NCI-H748 (cell line): ENCODE measurements around the gene SLC25A25.
"Not testable (repeated sequence)": the region's sequence is repeated elsewhere in the genome, so short reads cannot be mapped to it uniquely, and the experiment has no call there.

ENCODE experiments used
- DNase-seq: peaks from one replicate; lab custom pipeline; 2025; ENCODE audit not compliant: unreplicated experiment; lab: John Stamatoyannopoulos, UW

SLC25A25 gene

GRCh38 chr9:128108269-128109049, 40.4 kb downstream of the SLC25A25 start:
- DNase-seq = no peak

- DNase-seq = no peak
These were observed 41.1 kb downstream of the SLC25A25 start for GRCh38 chr9:128109050-128109709.

GRCh38 chr9:128111726-128112125, 43.7 kb downstream of the SLC25A25 start:
- not testable (repeated sequence) for DNase-seq

- no peak for DNase-seq
These were observed 45.7 kb downstream of the SLC25A25 start for GRCh38 chr9:128113526-128114325.

GRCh38 chr9:128114326-128115186, 46.5 kb downstream of the SLC25A25 start:
- no peak for DNase-seq

- DNase-seq = no peak
These were observed 47.4 kb downstream of the SLC25A25 start for GRCh38 chr9:128115187-128116103.

GRCh38 chr9:128116104-128117083, 48.4 kb downstream of the SLC25A25 start:
- DNase-seq = no peak

- DNase-seq = peak; percentile 83
These were observed 49.8 kb downstream of the SLC25A25 start for GRCh38 chr9:128117613-128118471.

- DNase-seq = no peak
These were observed 50.4 kb downstream of the SLC25A25 start for GRCh38 chr9:128118472-128118857.

GRCh38 chr9:128118971-128119665, 51.1 kb downstream of the SLC25A25 start:
- no peak for DNase-seq

- DNase-seq = no peak
These were observed 52.2 kb downstream of the SLC25A25 start for GRCh38 chr9:128120061-128120740.

GRCh38 chr9:128120741-128121465, 52.9 kb downstream of the SLC25A25 start:
- DNase-seq = no peak

- DNase-seq = no peak
These were observed 53.4 kb downstream of the SLC25A25 start for GRCh38 chr9:128121466-128121810.

- DNase-seq = no peak
These were observed 54.1 kb downstream of the SLC25A25 start for GRCh38 chr9:128121924-128122808.

GRCh38 chr9:128122809-128123175, 54.8 kb downstream of the SLC25A25 start:
- DNase-seq = no peak
